GM12891 (cell line): Measurements from ENCODE around the gene DPYSL3.

Source experiments
- DNase-seq: peaks from one replicate; pipeline ENCODE4 v3.0.0; 2011; ENCODE audit warnings: low spot score; ENCODE audit not compliant: insufficient read length
- FAIRE-seq: peaks from 2 replicates; lab custom pipeline; 2011; peaks lifted over from hg19 to GRCh38; lab: Jason Lieb, UNC
- PAX5 ChIP-seq: IDR thresholded peaks from 2 replicates; pipeline ENCODE4 v1.6.1; 2011; ENCODE audit warnings: low read length, moderate library complexity, mild to moderate bottlenecking; ENCODE audit not compliant: insufficient read depth, severe bottlenecking
- POLR2A ChIP-seq: IDR thresholded peaks from 2 replicates; pipeline ENCODE4 v1.6.1; 2011; ENCODE audit warnings: low read depth, low read length, control low read depth
- POLR2AphosphoS5 ChIP-seq: IDR thresholded peaks from 2 replicates; pipeline ENCODE4 v1.6.1; 2011; ENCODE audit warnings: low read depth, low read length, control low read depth
- POU2F2 ChIP-seq: IDR thresholded peaks from 2 replicates; pipeline ENCODE4 v1.6.1; 2011; ENCODE audit warnings: low read depth, mild to moderate bottlenecking, control low read depth, low read length, moderate library complexity
- SPI1 ChIP-seq: IDR thresholded peaks from 2 replicates; pipeline ENCODE4 v1.6.1; 2011; ENCODE audit warnings: low read depth, low read length, control low read depth
- TAF1 ChIP-seq: IDR thresholded peaks from 2 replicates; pipeline ENCODE4 v1.6.1; 2011; ENCODE audit warnings: low read depth, low read length, control low read depth

DPYSL3 gene

GRCh38 chr5:147427521-147428401 lies 82.1 kb downstream of the DPYSL3 start:
- TF ChIP-seq SPI1 (no peak), POLR2AphosphoS5 (no peak), PAX5 (no peak), TAF1 (no peak), POU2F2 (no peak), POLR2A (no peak)
- DNase-seq, result no peak
- no peak for FAIRE-seq

DNA sequence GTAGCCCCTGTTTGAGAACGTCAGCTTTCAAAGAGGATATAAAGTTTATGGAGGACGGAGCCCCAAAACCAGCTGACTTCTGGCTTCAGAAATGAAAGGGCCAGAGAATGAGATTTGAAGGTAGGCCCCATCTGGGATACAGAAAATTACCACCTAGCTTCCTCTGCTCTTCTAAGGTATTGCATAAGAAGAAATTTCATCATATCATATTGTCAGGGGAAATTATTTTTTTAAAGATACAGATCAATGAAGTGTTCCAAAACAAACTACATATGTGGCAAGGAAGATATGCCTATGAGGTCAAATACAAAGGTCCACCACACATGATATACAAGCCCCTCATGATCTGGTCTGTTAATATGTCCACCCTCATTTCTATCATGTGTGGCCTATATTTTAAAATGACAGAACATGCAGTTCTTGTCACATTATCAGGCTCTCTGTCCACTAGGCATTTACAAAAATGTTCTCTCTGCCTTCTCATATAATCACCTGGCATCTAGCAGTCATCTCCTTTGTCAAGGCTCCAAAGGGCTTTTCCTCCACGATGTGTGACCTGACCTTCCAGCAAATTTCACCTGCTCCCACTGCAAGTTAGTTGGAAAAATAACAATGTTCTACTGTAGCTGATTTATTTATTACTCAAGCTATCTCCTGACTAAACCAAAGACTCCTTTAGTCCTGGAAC lies 83.1 kb downstream of the DPYSL3 start:
- FAIRE-seq, result no peak
- TF ChIP-seq POLR2AphosphoS5, result no peak
- no peak for DNase-seq

DNA sequence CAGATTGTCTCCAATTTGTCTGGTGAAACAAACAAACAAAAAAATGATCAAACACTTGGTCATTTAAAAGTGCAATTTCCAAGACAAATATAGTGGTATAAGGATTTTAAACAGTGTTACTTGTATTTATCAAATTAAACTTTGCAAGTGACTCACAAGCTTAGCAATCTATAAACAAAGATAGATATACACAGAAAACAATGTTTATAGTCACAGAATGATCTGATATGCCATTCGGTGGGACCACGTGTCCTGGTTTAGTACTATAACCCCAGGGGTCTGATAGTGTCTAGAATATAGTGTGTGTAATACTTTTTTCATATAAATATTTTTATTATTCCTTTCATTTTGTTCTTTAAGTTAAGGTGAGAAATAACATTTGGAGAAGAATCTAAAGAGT lies 91.3 kb downstream of the DPYSL3 start:
- no peak for DNase-seq
- FAIRE-seq, result no peak
- TF ChIP-seq POU2F2 (no peak), POLR2AphosphoS5 (no peak), TAF1 (no peak), PAX5 (no peak), SPI1 (no peak), POLR2A (no peak)

DNA sequence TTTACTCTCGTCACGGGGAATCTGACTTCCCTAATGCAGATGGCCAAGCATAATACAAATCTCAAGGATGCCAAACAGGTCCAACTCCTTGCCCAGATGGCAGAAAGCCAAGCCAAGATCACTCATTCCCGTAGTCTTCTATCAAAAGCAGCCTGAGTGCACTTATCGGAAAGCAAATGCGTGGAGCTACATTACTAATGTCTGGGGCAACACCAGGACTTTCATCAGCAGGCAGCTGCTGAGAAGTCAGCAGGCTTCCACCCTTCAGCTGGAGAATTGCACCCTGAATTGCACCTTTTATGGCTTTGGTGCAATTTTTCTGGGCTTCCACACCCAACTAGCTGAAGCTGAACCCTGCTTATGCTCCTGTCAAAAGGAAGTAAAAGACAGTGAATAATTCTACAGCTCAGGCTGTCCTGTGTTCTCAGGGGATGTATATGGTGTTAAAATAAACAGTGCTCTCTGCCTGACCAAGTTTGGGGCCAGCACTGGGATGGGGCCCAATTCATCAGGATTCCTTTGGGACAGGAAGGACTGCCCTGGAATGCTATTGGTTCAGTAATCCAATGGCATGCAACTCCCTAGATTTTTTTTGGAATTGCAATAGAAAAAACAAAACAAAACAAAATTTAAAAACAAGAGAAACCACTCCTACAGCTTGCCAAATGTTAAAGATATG lies 92.6 kb downstream of the DPYSL3 start:
- TF ChIP-seq TAF1, result no peak
- no peak for TF ChIP-seq SPI1
- TF ChIP-seq POU2F2, result no peak
- no peak for TF ChIP-seq POLR2AphosphoS5
- no peak for TF ChIP-seq PAX5
- DNase-seq (no peak), FAIRE-seq (no peak)

- DNase-seq (no peak), FAIRE-seq (no peak)
- no peak for TF ChIP-seq POLR2AphosphoS5
- TF ChIP-seq TAF1, result no peak
- no peak for TF ChIP-seq POLR2A
- no peak for TF ChIP-seq SPI1
- no peak for TF ChIP-seq PAX5
- TF ChIP-seq POU2F2, result no peak
Measured at GRCh38 chr5:147415651-147416050, 94.2 kb downstream of the DPYSL3 start.

GRCh38 chr5:147413266-147413665 lies 96.6 kb downstream of the DPYSL3 start:
- no peak for TF ChIP-seq PAX5
- no peak for TF ChIP-seq POLR2A
- TF ChIP-seq SPI1, result no peak
- no peak for TF ChIP-seq POU2F2
- TF ChIP-seq TAF1, result no peak
- no peak for TF ChIP-seq POLR2AphosphoS5
- DNase-seq, result no peak
- no peak for FAIRE-seq

DNA sequence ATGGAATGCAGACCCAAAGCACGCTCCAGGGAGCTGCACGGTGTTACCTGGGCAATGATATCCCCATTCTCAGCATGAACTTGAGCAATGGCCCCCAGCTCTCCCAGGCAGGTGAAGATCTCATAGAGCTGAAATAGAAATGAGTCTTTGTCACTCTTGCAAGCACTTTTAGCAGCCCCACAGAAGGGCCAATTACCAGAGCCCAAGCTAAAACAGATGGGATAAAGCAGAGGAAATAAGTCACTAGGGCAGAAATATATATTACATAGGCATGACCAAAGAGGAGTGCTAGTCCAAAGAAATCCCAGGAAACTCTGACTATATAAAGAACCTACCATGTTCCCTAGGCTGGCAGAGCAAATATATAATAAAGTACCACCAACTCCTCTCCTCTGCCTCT lies 97.3 kb downstream of the DPYSL3 start:
- TF ChIP-seq PAX5, result no peak
- TF ChIP-seq POLR2AphosphoS5, result no peak
- no peak for TF ChIP-seq POU2F2
- TF ChIP-seq SPI1, result no peak
- no peak for TF ChIP-seq TAF1
- no peak for TF ChIP-seq POLR2A
- DNase-seq (no peak), FAIRE-seq (no peak)

DNA sequence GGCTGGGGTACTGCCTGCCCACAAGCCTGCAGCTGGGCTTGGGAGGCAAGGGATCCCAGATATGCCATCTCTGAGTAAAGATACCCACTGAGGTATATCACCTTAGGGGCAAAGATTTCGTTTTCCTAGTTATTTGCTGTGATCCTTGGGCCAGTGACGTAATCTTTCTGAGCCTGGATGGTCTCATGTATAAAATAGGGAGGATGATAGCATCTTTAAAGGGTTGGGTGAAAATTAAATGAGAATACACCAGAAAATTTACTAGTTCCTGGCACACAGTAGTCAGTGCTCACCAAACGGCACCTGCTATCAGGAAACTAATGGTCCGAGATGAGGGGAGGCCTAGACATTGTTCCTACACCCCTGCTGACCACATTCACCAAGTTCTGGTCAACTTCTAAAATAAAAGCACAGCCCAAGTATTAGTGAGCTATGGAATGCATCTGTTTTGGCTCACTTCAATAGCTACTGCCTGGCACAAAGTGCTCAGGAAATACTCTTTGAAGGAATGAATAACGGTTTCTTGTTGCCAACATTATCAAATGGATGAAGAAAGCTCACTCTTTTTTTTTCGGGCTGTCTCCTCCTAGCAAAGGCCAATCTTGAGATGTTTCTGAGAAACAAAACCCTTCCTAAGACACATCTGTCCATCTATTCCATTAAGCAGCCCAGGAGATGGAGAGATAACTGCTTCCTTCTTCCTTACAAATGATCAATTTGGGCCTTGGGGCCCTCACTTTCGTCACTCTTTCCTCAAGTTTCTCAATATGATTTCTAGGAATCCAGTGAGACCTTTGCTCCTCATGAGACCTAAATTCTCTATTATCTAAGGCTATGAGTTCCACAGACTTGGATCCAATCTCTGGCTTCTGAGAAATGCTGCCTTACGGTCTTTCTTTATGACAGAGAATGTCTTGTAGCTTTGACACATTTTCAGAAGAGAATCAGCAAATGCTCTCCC lies 98.2 kb downstream of the DPYSL3 start:
- FAIRE-seq (no peak), DNase-seq (no peak)
- TF ChIP-seq PAX5 (no peak), POLR2A (no peak), POLR2AphosphoS5 (no peak), TAF1 (no peak)
